ENCODE results near the gene MRPL22. TPM values are rescaled to one million over a fixed set of nuclear protein-coding genes. Genes with fewer than 3 reads are reported as not detected.
A peak's percentile ranks its signal among the peaks of the same experiment; 100 is the strongest.

MRPL22 gene
- total and polyA plus RNA-seq, 8 donors = 1.3 to 63.4 (median 10.1) TPM; not detected in 1

- Histone ChIP-seq H3K27me3 (no peaks in the 10 kb centered on the region), H3K4me1 (no peaks in the 10 kb centered on the region), H3K9me3 (no peaks in the 10 kb centered on the region), H3K27ac (no peak overlapping the region), H3K36me3 (peaks cover 47 to 100% (median 99%) of the 10 kb centered on the region in 4 donors), H3K4me3 (no peak overlapping the region)
- 79 to 86% (median 83%) methylated on average over 14 of the region's 14 CpGs for WGBS, 5 donors
- no peak for TF ChIP-seq POLR2A (IDR thresholded peaks at IDR 0.05)
- TF ChIP-seq CTCF (IDR thresholded peaks at IDR 0.05) = no peak
- no peak for TF ChIP-seq POLR2AphosphoS5 (IDR thresholded peaks at IDR 0.05)
- TF ChIP-seq EP300 (IDR thresholded peaks at IDR 0.05) = no peak
- DNase-seq = no peak
- intact Hi-C loops (cut with DNase I; ENCODE audit: low total_unique reads) = no loop called here
These were observed 45.0 kb upstream of the MRPL22 start for GRCh38 chr5:154895606-154896561.

- no peaks in the 10 kb centered on the region for H3K4me1 ChIP-seq
- no peaks in the 10 kb centered on the region for H3K27me3 ChIP-seq
- intact Hi-C loops (cut with DNase I; ENCODE audit: low total_unique reads) = no loop called here
- no peak overlapping the region for H3K27ac ChIP-seq
- no peak overlapping the region for H3K4me3 ChIP-seq
- no peak for DNase-seq
- TF ChIP-seq POLR2AphosphoS5 (IDR thresholded peaks at IDR 0.05) (no peak), POLR2A (IDR thresholded peaks at IDR 0.05) (no peak), CTCF (IDR thresholded peaks at IDR 0.05) (no peak), EP300 (IDR thresholded peaks at IDR 0.05) (no peak)
- H3K36me3 ChIP-seq = peaks cover 44 to 100% (median 99%) of the 10 kb centered on the region in 4 donors
- no peaks in the 10 kb centered on the region for H3K9me3 ChIP-seq
These were observed 44.2 kb upstream of the MRPL22 start for GRCh38 chr5:154896562-154897165.

GRCh38 chr5:154898210-154898609 lies 42.7 kb upstream of the MRPL22 start:
- H3K27ac ChIP-seq = no peak overlapping the region
- no peaks in the 10 kb centered on the region for H3K27me3 ChIP-seq
- intact Hi-C loops (cut with DNase I; ENCODE audit: low total_unique reads) = no loop called here
- TF ChIP-seq POLR2A (IDR thresholded peaks at IDR 0.05) (no peak), EP300 (IDR thresholded peaks at IDR 0.05) (no peak), CTCF (IDR thresholded peaks at IDR 0.05) (no peak), POLR2AphosphoS5 (IDR thresholded peaks at IDR 0.05) (no peak)
- peaks cover 50 to 100% (median 99%) of the 10 kb centered on the region in 4 donors for H3K36me3 ChIP-seq
- no peaks in the 10 kb centered on the region for H3K4me1 ChIP-seq
- 88 to 94% (median 91%) methylated on average over 4 of the region's 4 CpGs for WGBS, 5 donors
- no peak overlapping the region for H3K4me3 ChIP-seq
- DNase-seq = no peak
- no peaks in the 10 kb centered on the region for H3K9me3 ChIP-seq

GRCh38 chr5:154899151-154899816 lies 41.6 kb upstream of the MRPL22 start:
- TF ChIP-seq CTCF (IDR thresholded peaks at IDR 0.05) (no peak), EP300 (IDR thresholded peaks at IDR 0.05) (no peak), POLR2AphosphoS5 (IDR thresholded peaks at IDR 0.05) (no peak), POLR2A (IDR thresholded peaks at IDR 0.05) (no peak)
- H3K9me3 ChIP-seq = no peaks in the 10 kb centered on the region
- intact Hi-C loops (cut with DNase I; ENCODE audit: low total_unique reads) = no loop called here
- H3K4me3 ChIP-seq = no peak overlapping the region
- DNase-seq = no peak
- H3K27ac ChIP-seq = peak overlapping the region in 1 of 5 donors; percentile 4
- H3K36me3 ChIP-seq = peaks cover 45 to 100% (median 99%) of the 10 kb centered on the region in 4 donors
- no peaks in the 10 kb centered on the region for H3K27me3 ChIP-seq
- H3K4me1 ChIP-seq = no peaks in the 10 kb centered on the region
- WGBS, 5 donors = 90 to 92% (median 92%) methylated on average over 9 of the region's 9 CpGs

Measured in stomach (tissue), 9 donors.